SK-N-SH treated with all-trans-retinoic acid at 6 μM for 48 hours (cell line): ENCODE measurements around the gene CCDC88B.

Source experiments
- ATAC-seq: fragments of 200-7000 bp; cut with Tn5 transposase; 3 replicates; pipeline ENCODE4 v1.9.1; 2020; ENCODE audit warnings: mild to moderate bottlenecking, moderate library complexity
- ARNTL ChIP-seq: fragments of 450-650 bp; formaldehyde crosslinking; IDR thresholded peaks from 2 replicates; pipeline ENCODE4 v1.5.0; 2020; ENCODE audit warnings: low read depth, mild to moderate bottlenecking, moderate library complexity, borderline replicate concordance
- BACH2 ChIP-seq: fragments of 250-450 bp; sonication (Bioruptor Pico); IDR thresholded peaks from 2 replicates; pipeline ENCODE4 v1.9.0; 2021; ENCODE audit warnings: mild to moderate bottlenecking, borderline replicate concordance
- CREB5 ChIP-seq: fragments of 250-450 bp; sonication (Bioruptor Pico); IDR thresholded peaks from 2 replicates; pipeline ENCODE4 v1.5.1; 2020; ENCODE audit warnings: low read depth, mild to moderate bottlenecking, moderate library complexity
- CSDC2 ChIP-seq: fragments of 250-450 bp; sonication (Bioruptor Pico); IDR thresholded peaks from 2 replicates; pipeline ENCODE4 v1.5.0; 2020; ENCODE audit warnings: mild to moderate bottlenecking, moderate library complexity
- CSRNP3 ChIP-seq: fragments of 250-450 bp; sonication (Bioruptor Pico); IDR thresholded peaks from 2 replicates; pipeline ENCODE4 v1.5.1; 2021; ENCODE audit warnings: mild to moderate bottlenecking, moderate library complexity
- ESRRG ChIP-seq: fragments of 250-450 bp; sonication (Bioruptor Pico); IDR thresholded peaks from 2 replicates; pipeline ENCODE4 v1.6.1; 2021; ENCODE audit warnings: mild to moderate bottlenecking
- GLIS3 ChIP-seq: fragments of 250-450 bp; sonication (Bioruptor Pico); IDR thresholded peaks from 2 replicates; pipeline ENCODE4 v1.5.0; 2020; ENCODE audit warnings: mild to moderate bottlenecking, moderate library complexity
- ISL1 ChIP-seq: fragments of 250-450 bp; sonication (Bioruptor Pico); IDR thresholded peaks from 2 replicates; pipeline ENCODE4 v2.1.2; 2022; ENCODE audit warnings: mild to moderate bottlenecking, moderate library complexity
- OSR1 ChIP-seq: fragments of 250-450 bp; sonication (Bioruptor Pico); IDR thresholded peaks from 2 replicates; pipeline ENCODE4 v1.8.0; 2022; ENCODE audit warnings: moderate library complexity, mild to moderate bottlenecking, inconsistent platforms
- PPARA ChIP-seq: fragments of 250-450 bp; sonication (Bioruptor Pico); IDR thresholded peaks from 2 replicates; pipeline ENCODE4 v1.5.0; 2020; ENCODE audit warnings: mild to moderate bottlenecking, borderline replicate concordance
- RARB ChIP-seq: fragments of 250-450 bp; sonication (Bioruptor Pico); IDR thresholded peaks from 2 replicates; pipeline ENCODE4 v1.8.0; 2021; ENCODE audit warnings: mild to moderate bottlenecking, moderate library complexity
- SNAI2 ChIP-seq: fragments of 250-450 bp; sonication (Bioruptor Pico); IDR thresholded peaks from 2 replicates; pipeline ENCODE4 v1.5.0; 2020; ENCODE audit warnings: mild to moderate bottlenecking, moderate library complexity
- TCF4 ChIP-seq: fragments of 250-450 bp; sonication (Bioruptor Pico); IDR thresholded peaks from 2 replicates; pipeline ENCODE4 v1.8.0; 2021; ENCODE audit warnings: mild to moderate bottlenecking, moderate library complexity, borderline replicate concordance
- TOX ChIP-seq: fragments of 250-450 bp; sonication (Bioruptor Pico); IDR thresholded peaks from 2 replicates; pipeline ENCODE4 v1.8.0; 2021; ENCODE audit warnings: mild to moderate bottlenecking, moderate library complexity, borderline replicate concordance
- TSHZ2 ChIP-seq: fragments of 250-450 bp; sonication (Bioruptor Pico); IDR thresholded peaks from 2 replicates; pipeline ENCODE4 v1.5.0; 2020; ENCODE audit warnings: mild to moderate bottlenecking, moderate library complexity
- ZC3H10 ChIP-seq: fragments of 250-450 bp; sonication (Bioruptor Pico); IDR thresholded peaks from 2 replicates; pipeline ENCODE4 v1.5.1; 2021; ENCODE audit warnings: mild to moderate bottlenecking, moderate library complexity
- ZFP3 ChIP-seq: fragments of 250-450 bp; sonication (Bioruptor Pico); IDR thresholded peaks from 2 replicates; pipeline ENCODE4 v1.5.0; 2020; ENCODE audit warnings: mild to moderate bottlenecking, moderate library complexity
- ZFP30 ChIP-seq: fragments of 450-650 bp; formaldehyde crosslinking; IDR thresholded peaks from 2 replicates; pipeline ENCODE4 v1.5.0; 2022; ENCODE audit warnings: mild to moderate bottlenecking, moderate library complexity
- ZNF565 ChIP-seq: fragments of 450-650 bp; formaldehyde crosslinking; conservative IDR thresholded peaks from 2 replicates; pipeline ENCODE4 v1.5.0; 2020; ENCODE audit warnings: low read depth, mild to moderate bottlenecking, moderate library complexity
- ZNF70 ChIP-seq: fragments of 450-650 bp; formaldehyde crosslinking; IDR thresholded peaks from 2 replicates; pipeline ENCODE4 v1.5.0; 2020; ENCODE audit warnings: mild to moderate bottlenecking, moderate library complexity
- ZNF8 ChIP-seq: fragments of 450-650 bp; formaldehyde crosslinking; IDR thresholded peaks from 2 replicates; pipeline ENCODE4 v1.5.0; 2020; ENCODE audit warnings: mild to moderate bottlenecking, moderate library complexity

CCDC88B gene

GRCh38 chr11:64299847-64300648, 40.0 kb upstream of the CCDC88B start, which contains the start of gene CATSPERZ (continued):
- TF ChIP-seq CSDC2 (CRISPR knock-in tag) (no peak), ZFP30 (no peak), ZFP3 (CRISPR knock-in tag) (no peak), ESRRG (CRISPR knock-in tag) (no peak)
- TF ChIP-seq, all 23 proteins: peak for 0

GRCh38 chr11:64303109-64304031, 36.6 kb upstream of the CCDC88B start:
- TF ChIP-seq CSDC2 (CRISPR knock-in tag) (no peak), ISL1 (CRISPR knock-in tag) (no peak), ZFP3 (CRISPR knock-in tag) (no peak)
- ATAC-seq: no peak

- no peak for ATAC-seq
- TF ChIP-seq OSR1 (CRISPR knock-in tag): no peak
- no peak for TF ChIP-seq TSHZ2
- TF ChIP-seq BACH2 (CRISPR knock-in tag): no peak
Measured at GRCh38 chr11:64304032-64304315, 36.0 kb upstream of the CCDC88B start.

- TF ChIP-seq CSRNP3 (CRISPR knock-in tag): no peak
- TF ChIP-seq OSR1 (CRISPR knock-in tag): no peak
- 0 out of 2 replicates have a peak, but pooled peaks have one; percentile 38 for TF ChIP-seq ZFP3 (CRISPR knock-in tag)
- TF ChIP-seq GLIS3 (CRISPR knock-in tag): no peak
- TF ChIP-seq PPARA (CRISPR knock-in tag): no peak
- TF ChIP-seq TSHZ2: 0 out of 2 replicates have a peak, but pooled peaks have one; percentile 38
- TF ChIP-seq ESRRG (CRISPR knock-in tag): peak; percentile 93
- peak; percentile 82 for ATAC-seq
Measured at GRCh38 chr11:64304316-64305072, 35.5 kb upstream of the CCDC88B start.

GRCh38 chr11:64305075-64305690, 34.8 kb upstream of the CCDC88B start, which contains the start of gene ESRRA:
Gene ESRRA (plus strand): TSS chr11:64305524. CDS start chr11:64307180, 1,656 bp downstream.
- ATAC-seq: peak; percentile 83
- TF ChIP-seq ZFP30 (no peak), PPARA (CRISPR knock-in tag) (no peak), CREB5 (CRISPR knock-in tag) (no peak), ZC3H10 (CRISPR knock-in tag) (no peak), TCF4 (no peak), ZFP3 (CRISPR knock-in tag) (no peak), GLIS3 (CRISPR knock-in tag) (no peak), CSDC2 (CRISPR knock-in tag) (no peak), TOX (CRISPR knock-in tag) (no peak), ZNF8 (CRISPR knock-in tag) (no peak), ZNF565 (CRISPR knock-in tag) (no peak), ISL1 (CRISPR knock-in tag) (no peak), ARNTL (CRISPR knock-in tag) (no peak), ESRRG (CRISPR knock-in tag) (no peak), RARB (no peak), SNAI2 (CRISPR knock-in tag) (no peak), OSR1 (CRISPR knock-in tag) (no peak), ZNF70 (CRISPR knock-in tag) (no peak)
